ENCODE data around the gene STAU1.

The STAU1 gene

DNA sequence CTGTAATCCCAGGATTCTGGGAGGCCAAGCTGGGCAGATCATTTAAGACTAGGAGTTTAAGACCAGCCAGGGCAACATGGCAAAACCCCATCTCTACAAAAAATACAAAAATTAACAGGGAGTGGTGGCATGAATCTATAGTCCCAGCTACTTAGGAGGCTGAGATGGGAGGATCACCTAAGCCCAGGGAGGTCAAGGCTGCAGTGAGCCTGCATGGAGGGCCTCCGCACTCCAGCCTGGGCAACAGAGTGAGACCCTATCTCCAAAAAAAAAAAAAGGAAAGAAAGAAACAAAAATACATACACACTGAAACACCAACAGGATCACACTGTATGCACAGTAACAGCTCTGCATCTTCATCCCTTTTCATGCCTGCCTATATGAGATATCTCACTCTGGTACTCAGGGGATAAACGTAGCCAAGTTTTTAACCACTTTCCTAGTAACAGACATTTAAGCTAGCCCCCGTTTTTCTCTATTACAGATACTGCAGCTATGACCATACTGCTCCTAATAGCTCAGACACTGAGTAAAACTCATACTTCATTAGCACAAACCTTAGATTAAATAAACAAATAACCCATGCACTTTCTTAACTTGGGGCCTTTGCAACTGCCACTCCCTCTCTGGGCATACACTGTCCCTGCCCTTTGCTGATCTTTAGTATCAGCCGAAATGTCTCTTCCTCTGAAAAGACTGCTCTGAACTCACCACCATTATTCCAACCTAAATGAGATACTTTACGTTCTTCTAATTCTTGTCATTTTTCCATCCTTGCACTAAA, 41.5 kb downstream of the STAU1 start:
- TF ChIP-seq YY1 (IDR thresholded peaks at IDR 0.05; ENCODE audit: low read depth) (no peak), ZBTB7A (IDR thresholded peaks at IDR 0.05; ENCODE audit: low read depth) (no peak), EGR1 (IDR thresholded peaks at IDR 0.05) (no peak), EP300 (IDR thresholded peaks at IDR 0.05; ENCODE audit: borderline replicate concordance) (no peak)
- TF ChIP-seq, protein P1, sequence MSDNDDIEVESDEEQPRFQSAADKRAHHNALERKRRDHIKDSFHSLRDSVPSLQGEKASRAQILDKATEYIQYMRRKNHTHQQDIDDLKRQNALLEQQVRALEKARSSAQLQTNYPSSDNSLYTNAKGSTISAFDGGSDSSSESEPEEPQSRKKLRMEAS (IDR thresholded peaks at IDR 0.05) = no peak

DNA sequence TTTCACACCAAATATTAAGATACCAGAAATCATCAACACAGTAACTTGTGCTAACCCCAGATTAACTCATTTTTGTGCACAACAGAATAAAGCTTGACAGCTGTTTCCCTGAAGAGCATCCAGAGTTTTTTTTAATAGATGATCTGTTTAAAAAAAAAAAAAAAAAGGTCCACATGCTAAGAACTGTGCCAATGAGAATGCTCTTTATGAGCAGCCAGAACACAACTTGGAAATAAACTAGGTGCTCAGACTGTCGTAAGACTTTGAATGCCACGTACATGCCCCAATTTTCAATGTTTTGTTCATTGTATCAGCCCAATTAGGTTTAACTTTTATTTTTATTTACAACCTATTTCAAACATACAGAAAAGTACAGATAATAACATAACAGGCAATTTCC, 47.3 kb downstream of the STAU1 start:
- TF ChIP-seq EGR1 (IDR thresholded peaks at IDR 0.05) (no peak), EP300 (IDR thresholded peaks at IDR 0.05; ENCODE audit: borderline replicate concordance) (no peak), RAD21 (IDR thresholded peaks at IDR 0.05; ENCODE audit: low read depth) (no peak), ZBTB7A (IDR thresholded peaks at IDR 0.05; ENCODE audit: low read depth) (no peak), FOXM1 (IDR thresholded peaks at IDR 0.05; ENCODE audit: borderline replicate concordance, low read depth) (no peak), TAF1 (IDR thresholded peaks at IDR 0.05; ENCODE audit: low read depth) (no peak)
- TF ChIP-seq, protein P1 (IDR thresholded peaks at IDR 0.05) = no peak

DNA sequence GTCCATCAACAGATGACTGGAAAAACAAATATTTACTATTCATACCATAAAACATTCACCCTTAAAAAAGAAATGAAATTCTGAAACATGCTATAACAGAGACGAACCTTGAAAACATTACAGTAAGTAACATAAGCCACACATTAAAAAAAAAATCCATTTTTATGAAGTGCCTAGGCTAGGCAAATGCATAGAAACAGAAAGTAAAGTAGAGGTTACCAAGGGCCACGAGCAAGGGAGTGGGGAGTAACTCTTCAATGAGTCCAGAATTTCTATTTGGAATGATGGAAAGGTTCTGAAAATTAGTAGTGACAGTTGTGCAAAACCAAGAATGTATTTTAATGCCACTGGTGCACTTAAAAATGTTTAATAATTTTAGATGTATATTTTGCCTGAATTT, 47.7 kb downstream of the STAU1 start:
- TF ChIP-seq FOXM1 (IDR thresholded peaks at IDR 0.05; ENCODE audit: borderline replicate concordance, low read depth) = no peak
- TF ChIP-seq, protein P1 (IDR thresholded peaks at IDR 0.05) = no peak
- TF ChIP-seq NFIC (IDR thresholded peaks at IDR 0.05) = no peak
- TF ChIP-seq EGR1 (IDR thresholded peaks at IDR 0.05) = no peak
- no peak for TF ChIP-seq CREB1 (IDR thresholded peaks at IDR 0.05; ENCODE audit: low read depth)
- no peak for TF ChIP-seq TAF1 (IDR thresholded peaks at IDR 0.05; ENCODE audit: low read depth)
- TF ChIP-seq, protein P2, sequence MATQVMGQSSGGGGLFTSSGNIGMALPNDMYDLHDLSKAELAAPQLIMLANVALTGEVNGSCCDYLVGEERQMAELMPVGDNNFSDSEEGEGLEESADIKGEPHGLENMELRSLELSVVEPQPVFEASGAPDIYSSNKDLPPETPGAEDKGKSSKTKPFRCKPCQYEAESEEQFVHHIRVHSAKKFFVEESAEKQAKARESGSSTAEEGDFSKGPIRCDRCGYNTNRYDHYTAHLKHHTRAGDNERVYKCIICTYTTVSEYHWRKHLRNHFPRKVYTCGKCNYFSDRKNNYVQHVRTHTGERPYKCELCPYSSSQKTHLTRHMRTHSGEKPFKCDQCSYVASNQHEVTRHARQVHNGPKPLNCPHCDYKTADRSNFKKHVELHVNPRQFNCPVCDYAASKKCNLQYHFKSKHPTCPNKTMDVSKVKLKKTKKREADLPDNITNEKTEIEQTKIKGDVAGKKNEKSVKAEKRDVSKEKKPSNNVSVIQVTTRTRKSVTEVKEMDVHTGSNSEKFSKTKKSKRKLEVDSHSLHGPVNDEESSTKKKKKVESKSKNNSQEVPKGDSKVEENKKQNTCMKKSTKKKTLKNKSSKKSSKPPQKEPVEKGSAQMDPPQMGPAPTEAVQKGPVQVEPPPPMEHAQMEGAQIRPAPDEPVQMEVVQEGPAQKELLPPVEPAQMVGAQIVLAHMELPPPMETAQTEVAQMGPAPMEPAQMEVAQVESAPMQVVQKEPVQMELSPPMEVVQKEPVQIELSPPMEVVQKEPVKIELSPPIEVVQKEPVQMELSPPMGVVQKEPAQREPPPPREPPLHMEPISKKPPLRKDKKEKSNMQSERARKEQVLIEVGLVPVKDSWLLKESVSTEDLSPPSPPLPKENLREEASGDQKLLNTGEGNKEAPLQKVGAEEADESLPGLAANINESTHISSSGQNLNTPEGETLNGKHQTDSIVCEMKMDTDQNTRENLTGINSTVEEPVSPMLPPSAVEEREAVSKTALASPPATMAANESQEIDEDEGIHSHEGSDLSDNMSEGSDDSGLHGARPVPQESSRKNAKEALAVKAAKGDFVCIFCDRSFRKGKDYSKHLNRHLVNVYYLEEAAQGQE (IDR thresholded peaks at IDR 0.05; ENCODE audit: low read depth) = no peak
- TF ChIP-seq TCF12 (IDR thresholded peaks at IDR 0.05; ENCODE audit: low read depth) = no peak
- TF ChIP-seq, protein P3, sequence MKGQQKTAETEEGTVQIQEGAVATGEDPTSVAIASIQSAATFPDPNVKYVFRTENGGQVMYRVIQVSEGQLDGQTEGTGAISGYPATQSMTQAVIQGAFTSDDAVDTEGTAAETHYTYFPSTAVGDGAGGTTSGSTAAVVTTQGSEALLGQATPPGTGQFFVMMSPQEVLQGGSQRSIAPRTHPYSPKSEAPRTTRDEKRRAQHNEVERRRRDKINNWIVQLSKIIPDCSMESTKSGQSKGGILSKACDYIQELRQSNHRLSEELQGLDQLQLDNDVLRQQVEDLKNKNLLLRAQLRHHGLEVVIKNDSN (IDR thresholded peaks at IDR 0.05) = no peak
- TF ChIP-seq TEAD4 (IDR thresholded peaks at IDR 0.05) = no peak
- TF ChIP-seq RAD21 (IDR thresholded peaks at IDR 0.05; ENCODE audit: low read depth) = no peak
- TF ChIP-seq EP300 (IDR thresholded peaks at IDR 0.05; ENCODE audit: borderline replicate concordance) = no peak
- TF ChIP-seq CEBPB (IDR thresholded peaks at IDR 0.05) = no peak
- TF ChIP-seq YY1 (IDR thresholded peaks at IDR 0.05; ENCODE audit: low read depth) = no peak
- TF ChIP-seq ZBTB7A (IDR thresholded peaks at IDR 0.05; ENCODE audit: low read depth) = no peak

DNA sequence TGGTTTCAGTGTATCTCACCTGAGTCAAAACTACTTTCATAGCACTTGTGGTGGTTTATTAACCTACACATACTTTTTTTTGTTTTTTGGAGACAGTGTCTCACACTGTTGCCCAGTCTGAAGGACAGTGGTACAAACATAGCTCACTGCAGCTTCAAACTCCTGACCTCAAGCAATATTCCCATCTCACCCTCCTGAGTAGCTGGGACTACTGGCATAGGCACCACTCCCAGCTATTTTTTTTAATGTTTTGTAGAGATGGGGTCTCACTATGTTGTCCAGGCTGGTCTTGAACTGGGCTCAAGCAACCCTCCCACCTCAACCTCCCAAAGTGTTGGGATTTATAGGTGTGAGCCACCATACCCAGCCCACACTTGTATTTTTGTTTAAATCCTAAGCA, 49.7 kb downstream of the STAU1 start:
- TF ChIP-seq EGR1 (IDR thresholded peaks at IDR 0.05) (no peak), NFIC (IDR thresholded peaks at IDR 0.05) (no peak), EP300 (IDR thresholded peaks at IDR 0.05; ENCODE audit: borderline replicate concordance) (no peak), RAD21 (IDR thresholded peaks at IDR 0.05; ENCODE audit: low read depth) (no peak), TAF1 (IDR thresholded peaks at IDR 0.05; ENCODE audit: low read depth) (no peak), YY1 (IDR thresholded peaks at IDR 0.05; ENCODE audit: low read depth) (no peak), TCF12 (IDR thresholded peaks at IDR 0.05; ENCODE audit: low read depth) (no peak), CREB1 (IDR thresholded peaks at IDR 0.05; ENCODE audit: low read depth) (no peak), ZBTB7A (IDR thresholded peaks at IDR 0.05; ENCODE audit: low read depth) (no peak), CEBPB (IDR thresholded peaks at IDR 0.05) (no peak), FOXM1 (IDR thresholded peaks at IDR 0.05; ENCODE audit: borderline replicate concordance, low read depth) (no peak), TEAD4 (IDR thresholded peaks at IDR 0.05) (no peak)
- TF ChIP-seq, protein P2 (IDR thresholded peaks at IDR 0.05; ENCODE audit: low read depth) = no peak
- TF ChIP-seq, protein P3 (IDR thresholded peaks at IDR 0.05) = no peak
- TF ChIP-seq, protein P1 (IDR thresholded peaks at IDR 0.05) = no peak

DNA sequence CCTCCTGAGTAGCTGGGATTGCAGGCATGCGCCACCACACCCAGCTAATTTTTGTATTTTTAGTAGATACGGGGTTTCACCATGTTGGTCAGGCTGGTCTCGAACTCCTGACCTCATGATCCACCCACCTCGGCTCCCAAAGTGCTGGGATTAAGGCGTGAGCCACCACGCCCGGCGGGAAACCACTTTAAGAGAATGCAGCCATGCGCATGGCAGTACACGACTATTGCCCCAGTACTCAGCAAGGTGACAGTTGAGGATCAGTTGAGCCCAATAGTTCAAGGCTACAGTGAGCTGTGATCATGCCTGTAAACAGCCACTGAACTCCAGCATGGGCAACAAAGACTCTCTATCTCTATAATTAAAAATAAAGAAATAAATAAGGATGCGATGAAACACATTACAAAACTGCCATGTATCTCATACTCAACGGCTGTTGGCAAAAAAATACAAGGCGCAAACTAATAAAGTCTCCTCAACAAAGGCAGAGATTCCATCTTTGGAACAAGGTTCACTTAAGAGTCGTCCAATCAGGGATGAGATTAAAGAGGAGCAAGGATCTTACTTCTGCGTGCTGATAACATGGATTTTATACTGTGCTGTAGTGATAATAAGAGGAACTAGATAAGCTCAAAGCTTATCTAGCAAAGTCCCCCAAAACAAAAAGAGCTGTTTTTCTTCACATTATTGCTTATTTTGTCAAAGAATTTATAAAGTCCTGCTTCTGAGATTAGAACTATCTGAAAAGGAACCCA, 51.1 kb downstream of the STAU1 start:
- TF ChIP-seq ZBTB7A (IDR thresholded peaks at IDR 0.05; ENCODE audit: low read depth) = no peak
- TF ChIP-seq, protein P1 (IDR thresholded peaks at IDR 0.05) = no peak
- TF ChIP-seq NFIC (IDR thresholded peaks at IDR 0.05) = no peak
- no peak for TF ChIP-seq TAF1 (IDR thresholded peaks at IDR 0.05; ENCODE audit: low read depth)
- no peak for TF ChIP-seq TEAD4 (IDR thresholded peaks at IDR 0.05)
- TF ChIP-seq YY1 (IDR thresholded peaks at IDR 0.05; ENCODE audit: low read depth) = no peak
- TF ChIP-seq RAD21 (IDR thresholded peaks at IDR 0.05; ENCODE audit: low read depth) = no peak
- TF ChIP-seq, protein P3 (IDR thresholded peaks at IDR 0.05) = no peak
- no peak for TF ChIP-seq EGR1 (IDR thresholded peaks at IDR 0.05)
- no peak for TF ChIP-seq CREB1 (IDR thresholded peaks at IDR 0.05; ENCODE audit: low read depth)
- TF ChIP-seq, protein P2 (IDR thresholded peaks at IDR 0.05; ENCODE audit: low read depth) = no peak
- TF ChIP-seq CEBPB (IDR thresholded peaks at IDR 0.05) = no peak
- no peak for TF ChIP-seq TCF12 (IDR thresholded peaks at IDR 0.05; ENCODE audit: low read depth)
- no peak for TF ChIP-seq FOXM1 (IDR thresholded peaks at IDR 0.05; ENCODE audit: borderline replicate concordance, low read depth)
